Endothelial cell of umbilical vein (primary cell): ENCODE data around the gene NANOGP8. TPM values are rescaled to one million over a fixed set of nuclear protein-coding genes. Genes with fewer than 3 reads are reported as not detected.

ENCODE experiments used
- BruUV-seq: library from RNA; stranded (reverse); fragments of 400-500 nt; replicated peaks from 2 replicates; lab custom pipeline; 2021; lab: Mats Ljungman, UMichigan
- CTCF ChIA-PET: fragments of 300-600, 350-600 bp; sonication (Branson Sonifier 250); formaldehyde crosslinking; loops from one replicate; lab custom pipeline; 2021; ENCODE audit warnings: antibody characterized with exemption, inconsistent platforms; lab: Charles Lee
- POLR2A ChIA-PET: fragments of 300-600, 350-600 bp; sonication (Branson Sonifier 250); formaldehyde crosslinking; loops from one replicate; lab custom pipeline; 2021; ENCODE audit warnings: antibody characterized with exemption, inconsistent platforms; lab: Charles Lee
- DNase-seq: peaks from one replicate; pipeline ENCODE4 v3.0.0-alpha.2; 2011; ENCODE audit warnings: low read depth, low spot score
- FAIRE-seq: peaks from 2 replicates; lab custom pipeline; 2011; peaks lifted over from hg19 to GRCh38; lab: Jason Lieb, UNC
- H2AFZ ChIP-seq: 2 replicates; pipeline ENCODE4 v1.6.0; 2012; ENCODE audit warnings: low read depth, low read length, control low read depth, inconsistent platforms
- H3K27ac ChIP-seq: 2 replicates; pipeline ENCODE4 v1.5.1; 2011; ENCODE audit warnings: low read depth, mild to moderate bottlenecking, control low read depth, low read length, moderate library complexity; ENCODE audit not compliant: insufficient read depth
- H3K27me3 ChIP-seq, 2 experiments: 2 replicates each; pipeline versions ENCODE4 v1.6.0 to v1.6.1; 2011; ENCODE audit warnings: low read length in 2 of 2, mixed read lengths in 1 of 2; ENCODE audit not compliant: control insufficient read depth in 2 of 2, insufficient read depth in 2 of 2
- H3K36me3 ChIP-seq, 2 experiments: 2 replicates in 1 of 2; 3 replicates in 1 of 2; pipeline ENCODE4 v1.5.1; 2011; ENCODE audit warnings: low read length in 2 of 2, mild to moderate bottlenecking in 1 of 2, moderate library complexity in 1 of 2; ENCODE audit not compliant: control insufficient read depth in 2 of 2, insufficient read depth in 2 of 2; ENCODE audit errors: extremely low read depth in 1 of 2
- H3K4me1 ChIP-seq: 3 replicates; pipeline ENCODE4 v1.5.1; 2011; ENCODE audit warnings: mild to moderate bottlenecking, low read length; ENCODE audit not compliant: control insufficient read depth, insufficient read depth; ENCODE audit errors: extremely low read depth
- H3K4me2 ChIP-seq: 2 replicates; pipeline ENCODE4 v1.6.1; 2011; ENCODE audit warnings: low read length, control low read depth, mixed read lengths; ENCODE audit not compliant: insufficient read depth
- H3K4me3 ChIP-seq, 3 experiments: fragments of 200-600 bp in 1 of 3; sonication (generic), shearing (Covaris generic) in 1 of 3; replicated peaks in 1 of 3; 2 replicates each; pipeline ENCODE4 v1.5.1; 2011 to 2016; ENCODE audit warnings: control low read depth in 3 of 3, low read length in 3 of 3, mild to moderate bottlenecking in 2 of 3, inconsistent platforms in 1 of 3, low read depth in 1 of 3, moderate library complexity in 1 of 3; ENCODE audit not compliant: insufficient read depth in 1 of 3
- H3K79me2 ChIP-seq: 2 replicates; pipeline ENCODE4 v1.6.0; 2012; ENCODE audit warnings: low read length, inconsistent platforms; ENCODE audit not compliant: control insufficient read depth, insufficient read depth
- H3K9ac ChIP-seq: replicated peaks from 2 replicates; pipeline ENCODE3; 2011; ENCODE audit warnings: low read length, control low read depth; ENCODE audit not compliant: insufficient read depth; ENCODE audit errors: extremely low read depth
- H3K9me1 ChIP-seq: replicated peaks from 3 replicates; pipeline ENCODE4 v1.6.0; 2011; ENCODE audit warnings: mild to moderate bottlenecking, low read length; ENCODE audit not compliant: control insufficient read depth, insufficient read depth; ENCODE audit errors: extremely low read depth
- H3K9me3 ChIP-seq: replicated peaks from 2 replicates; pipeline ENCODE4 v1.5.1; 2012; ENCODE audit warnings: low read length, inconsistent platforms; ENCODE audit not compliant: control insufficient read depth, insufficient read depth
- H4K20me1 ChIP-seq: replicated peaks from 2 replicates; pipeline ENCODE3; 2011; ENCODE audit warnings: mild to moderate bottlenecking, low read length; ENCODE audit not compliant: control insufficient read depth, insufficient read depth; ENCODE audit errors: extremely low read depth
- EZH2 ChIP-seq: IDR thresholded peaks from 2 replicates; pipeline ENCODE4 v1.6.1; 2012; ENCODE audit warnings: borderline replicate concordance, low read depth, mild to moderate bottlenecking, moderate library complexity, low read length, inconsistent platforms; ENCODE audit not compliant: severe bottlenecking
- FOS ChIP-seq: IDR thresholded peaks from 2 replicates; pipeline ENCODE4 v1.6.1; 2011; ENCODE audit warnings: mild to moderate bottlenecking, low read length, moderate library complexity, borderline replicate concordance; ENCODE audit not compliant: insufficient read depth
- GATA2 ChIP-seq: IDR thresholded peaks from 2 replicates; pipeline ENCODE4 v1.7.0; 2011; ENCODE audit warnings: low read depth, mild to moderate bottlenecking, moderate library complexity, mixed read lengths, low read length; ENCODE audit not compliant: insufficient read length, insufficient read depth
- JUN ChIP-seq: IDR thresholded peaks from 2 replicates; pipeline ENCODE4 v1.6.1; 2011; ENCODE audit warnings: borderline replicate concordance, low read depth; ENCODE audit not compliant: insufficient read length, insufficient read depth
- MYC ChIP-seq: IDR thresholded peaks from one replicate; pipeline ENCODE4 v1.6.1; 2011; ENCODE audit warnings: mild to moderate bottlenecking, low read depth, low read length
- POLR2A ChIP-seq: IDR thresholded peaks from 2 replicates; pipeline ENCODE4 v1.6.1; 2012; ENCODE audit warnings: low read depth, mild to moderate bottlenecking, control low read depth, low read length
- POLR2AphosphoS5 ChIP-seq: IDR thresholded peaks from 2 replicates; pipeline ENCODE4 v1.6.1; 2012; ENCODE audit warnings: low read depth, mild to moderate bottlenecking, control low read depth, low read length, moderate library complexity; ENCODE audit not compliant: insufficient read depth
- dilution Hi-C: fragments of 300-500 bp; cut with MboI; formaldehyde crosslinking; loops from one replicate; pipeline ENCODE4 v1.15.0; 2019; ENCODE audit warnings: low sequenced_read_pairs; ENCODE audit not compliant: extremely low pct_ligation_motif_present
- intact Hi-C: fragments of 100-400 bp; cut with micrococcal nuclease; formaldehyde crosslinking; loops from one replicate; pipeline ENCODE4 v1.10.0; 2022
- polyA plus RNA-seq, 4 experiments: library from polyadenylated mRNA; depleted of rRNA in 3 of 4; stranded (reverse) in 3 of 4; unstranded in 1 of 4; fragments of >200 nt; gene quantifications; 2 replicates each; pipeline versions ENCODE4 v1.2.1 to v1.2.3, GENCODE V29; 2011 to 2012; ENCODE audit warnings: missing spikeins in 1 of 4
- total RNA-seq: library from RNA; stranded (reverse); gene quantifications from 2 replicates; pipeline ENCODE4 v1.2.3, GENCODE V29; 2021
- TF ChIP-seq, protein P1 (sequence below): IDR thresholded peaks from 2 replicates; pipeline ENCODE4 v1.6.1; 2011; ENCODE audit not compliant: insufficient read depth, insufficient read length
- TF ChIP-seq, protein P2 (sequence below), 2 donors: IDR thresholded peaks; 1 replicate in 1 of 2; 2 replicates in 1 of 2; pipeline ENCODE4 v1.5.1; 2011; ENCODE audit warnings: low read length in 2 of 2, mild to moderate bottlenecking in 2 of 2, moderate library complexity in 2 of 2, control low read depth in 1 of 2, inconsistent platforms in 1 of 2, low read depth in 1 of 2; ENCODE audit not compliant: insufficient read depth in 1 of 2; ENCODE audit errors: extremely low read depth in 1 of 2

Gene NANOGP8
- total and polyA plus RNA-seq, 2 donors (not counting 3 experiments of a cell fraction or from before 2014, with no cell fraction given) = not detected

DNA sequence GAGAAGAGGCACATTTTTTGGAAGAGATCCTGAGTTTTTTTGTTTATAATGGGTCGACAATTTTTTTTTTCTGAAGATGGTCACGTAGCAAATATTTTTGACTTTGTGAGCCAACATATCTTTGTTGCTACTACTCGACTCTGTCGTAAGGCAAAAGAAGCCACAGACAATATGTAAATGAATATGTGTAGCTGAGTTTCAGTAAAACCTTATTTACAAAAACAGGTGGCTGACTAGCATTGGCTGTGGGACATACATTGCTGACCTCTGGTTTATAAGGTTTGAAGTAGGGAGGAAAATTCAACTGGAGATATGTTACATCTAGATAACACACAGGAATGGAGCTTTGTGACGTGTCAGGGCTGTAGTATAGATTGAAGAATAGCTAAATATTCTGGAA lies 22.5 kb upstream of the NANOGP8 start:
- Histone ChIP-seq H3K4me1 (no peaks in the 10 kb centered on the region), H3K9ac (no peak overlapping the region), H3K27ac (no peak overlapping the region), H2AFZ (no peak overlapping the region), H3K27me3 (no peaks in the 10 kb centered on the region), H3K36me3 (no peaks in the 10 kb centered on the region), H4K20me1 (no peaks in the 10 kb centered on the region), H3K4me2 (no peak overlapping the region), H3K9me1 (no peaks in the 10 kb centered on the region), H3K9me3 (no peaks in the 10 kb centered on the region), H3K79me2 (no peaks in the 10 kb centered on the region), H3K4me3 (no peak overlapping the region)
- no peak for DNase-seq
- no TSS peak for BruUV-seq
- dilution Hi-C loops = no loop called here
- no peak for FAIRE-seq
- intact Hi-C loops = no loop called here
- ChIA-PET CTCF (no interaction called here), POLR2A (no interaction called here)
- no peak for TF ChIP-seq MYC
- no peak for TF ChIP-seq JUN
- TF ChIP-seq, protein P1, sequence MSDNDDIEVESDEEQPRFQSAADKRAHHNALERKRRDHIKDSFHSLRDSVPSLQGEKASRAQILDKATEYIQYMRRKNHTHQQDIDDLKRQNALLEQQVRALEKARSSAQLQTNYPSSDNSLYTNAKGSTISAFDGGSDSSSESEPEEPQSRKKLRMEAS = no peak
- TF ChIP-seq POLR2AphosphoS5 = no peak
- no peak for TF ChIP-seq FOS
- no peak for TF ChIP-seq POLR2A
- no peak for TF ChIP-seq GATA2
- TF ChIP-seq EZH2 = no peak
- TF ChIP-seq, protein P2, sequence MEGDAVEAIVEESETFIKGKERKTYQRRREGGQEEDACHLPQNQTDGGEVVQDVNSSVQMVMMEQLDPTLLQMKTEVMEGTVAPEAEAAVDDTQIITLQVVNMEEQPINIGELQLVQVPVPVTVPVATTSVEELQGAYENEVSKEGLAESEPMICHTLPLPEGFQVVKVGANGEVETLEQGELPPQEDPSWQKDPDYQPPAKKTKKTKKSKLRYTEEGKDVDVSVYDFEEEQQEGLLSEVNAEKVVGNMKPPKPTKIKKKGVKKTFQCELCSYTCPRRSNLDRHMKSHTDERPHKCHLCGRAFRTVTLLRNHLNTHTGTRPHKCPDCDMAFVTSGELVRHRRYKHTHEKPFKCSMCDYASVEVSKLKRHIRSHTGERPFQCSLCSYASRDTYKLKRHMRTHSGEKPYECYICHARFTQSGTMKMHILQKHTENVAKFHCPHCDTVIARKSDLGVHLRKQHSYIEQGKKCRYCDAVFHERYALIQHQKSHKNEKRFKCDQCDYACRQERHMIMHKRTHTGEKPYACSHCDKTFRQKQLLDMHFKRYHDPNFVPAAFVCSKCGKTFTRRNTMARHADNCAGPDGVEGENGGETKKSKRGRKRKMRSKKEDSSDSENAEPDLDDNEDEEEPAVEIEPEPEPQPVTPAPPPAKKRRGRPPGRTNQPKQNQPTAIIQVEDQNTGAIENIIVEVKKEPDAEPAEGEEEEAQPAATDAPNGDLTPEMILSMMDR (IDR thresholded peaks at IDR 0.05; ENCODE audit: extremely low read depth in 1 of 2, insufficient read depth in 1 of 2, low read depth in 1 of 2, low read length in 2 of 2) = no peak
